GM21737 (cell line): Measurements from ENCODE around the gene MIGA2.

Source experiments
- ATAC-seq: cut with Tn5 transposase; IDR thresholded peaks from one replicate; pipeline ENCODE4 v1.9.1; 2021; ENCODE audit warnings: mild to moderate bottlenecking, moderate library complexity; ENCODE audit not compliant: unreplicated experiment

The MIGA2 gene

DNA sequence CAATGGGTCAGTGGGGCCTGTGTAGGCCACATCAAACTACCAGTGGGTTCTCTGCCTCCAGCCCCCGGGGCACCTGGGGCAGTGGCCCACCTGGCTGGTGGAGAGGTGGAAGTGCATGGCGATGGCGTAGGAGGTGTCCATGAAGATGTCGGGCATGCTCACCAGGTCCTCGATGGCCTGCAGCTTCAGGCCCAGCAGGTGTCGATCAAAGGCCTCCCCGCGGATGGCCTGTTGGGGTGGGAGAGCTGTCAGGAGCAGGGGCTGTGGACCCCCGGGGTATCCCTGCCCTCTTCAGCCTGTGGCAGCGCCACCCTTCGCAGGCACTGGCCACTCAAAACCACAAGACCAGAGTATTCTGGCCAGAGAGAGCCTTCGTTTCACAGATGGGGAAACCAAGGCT, 59.5 kb downstream of the MIGA2 start:
- no peak for ATAC-seq

GRCh38 chr9:129097671-129098306, 61.4 kb downstream of the MIGA2 start:
- ATAC-seq = no peak

DNA sequence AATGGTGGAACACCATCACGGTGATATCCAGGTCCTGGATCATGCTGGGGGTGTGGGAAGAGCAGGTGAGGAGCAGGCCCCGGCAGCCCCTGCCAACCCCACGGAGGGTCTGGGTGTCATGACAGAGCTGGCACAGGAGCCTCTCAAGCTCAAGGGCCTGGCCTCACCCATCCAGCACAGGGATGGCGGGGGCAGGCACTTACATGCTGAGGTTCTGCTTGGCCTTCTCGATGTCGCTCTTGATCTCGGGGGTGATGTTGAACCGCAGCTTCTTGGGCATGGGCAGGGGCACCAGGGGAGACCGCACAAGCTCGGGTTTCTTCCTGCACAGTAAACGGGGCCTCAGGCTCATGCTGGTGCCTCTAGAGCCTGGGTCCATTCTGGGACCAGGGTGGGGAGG, 61.9 kb downstream of the MIGA2 start:
- no peak for ATAC-seq

- ATAC-seq = no peak
These were observed 64.2 kb downstream of the MIGA2 start for GRCh38 chr9:129100383-129101169.

- no peak for ATAC-seq
These were observed 64.9 kb downstream of the MIGA2 start for GRCh38 chr9:129101279-129101678.

GRCh38 chr9:129102095-129102525, 65.7 kb downstream of the MIGA2 start:
- no peak for ATAC-seq

GRCh38 chr9:129102791-129103594, 66.6 kb downstream of the MIGA2 start:
- ATAC-seq = no peak

- no peak for ATAC-seq
These were observed 67.2 kb downstream of the MIGA2 start for GRCh38 chr9:129103595-129103965.

DNA sequence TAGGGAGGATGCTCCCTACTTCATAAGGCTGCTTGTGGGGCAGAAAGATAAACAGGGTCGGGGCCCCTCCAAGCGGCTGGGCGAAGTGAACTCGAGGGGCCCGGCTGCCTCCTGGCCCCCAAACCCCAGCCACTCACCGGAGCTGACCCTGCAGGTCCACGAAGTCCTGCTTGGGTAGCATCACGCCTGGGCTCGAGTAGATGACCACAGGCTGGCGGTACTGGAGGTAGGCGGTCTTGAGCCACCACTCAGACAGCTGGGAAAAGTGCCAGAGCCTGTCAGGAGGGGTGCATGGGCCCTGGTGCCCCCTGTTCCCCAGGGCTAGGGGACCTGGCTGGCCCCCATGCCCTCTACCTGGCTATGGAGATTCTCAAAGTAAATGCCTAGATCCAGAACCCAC, 67.6 kb downstream of the MIGA2 start:
- ATAC-seq = no peak

GRCh38 chr9:129105857-129106694, 69.7 kb downstream of the MIGA2 start:
- no peak for ATAC-seq

DNA sequence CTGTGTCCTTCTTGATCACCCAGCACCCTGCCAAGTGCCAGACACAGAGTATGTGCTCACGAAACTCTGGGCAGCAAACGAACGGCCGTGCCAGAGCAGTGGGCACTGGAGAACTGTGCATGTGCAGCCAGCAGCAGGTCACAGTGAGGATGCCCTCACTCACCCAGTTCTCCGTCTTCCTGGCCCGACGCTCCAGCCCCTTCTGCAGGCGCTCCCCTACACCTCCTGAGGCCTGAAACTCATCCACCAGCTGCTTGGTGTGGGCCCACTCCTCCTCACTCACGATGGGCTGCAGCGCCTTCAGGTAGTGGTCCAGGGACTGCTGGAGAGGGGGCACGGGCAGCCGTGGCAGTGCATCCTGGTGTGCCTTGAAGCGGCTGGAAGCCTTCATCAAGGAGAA, 71.2 kb downstream of the MIGA2 start:
- ATAC-seq = no peak

GRCh38 chr9:129108083-129108804, 71.8 kb downstream of the MIGA2 start:
- no peak for ATAC-seq

DNA sequence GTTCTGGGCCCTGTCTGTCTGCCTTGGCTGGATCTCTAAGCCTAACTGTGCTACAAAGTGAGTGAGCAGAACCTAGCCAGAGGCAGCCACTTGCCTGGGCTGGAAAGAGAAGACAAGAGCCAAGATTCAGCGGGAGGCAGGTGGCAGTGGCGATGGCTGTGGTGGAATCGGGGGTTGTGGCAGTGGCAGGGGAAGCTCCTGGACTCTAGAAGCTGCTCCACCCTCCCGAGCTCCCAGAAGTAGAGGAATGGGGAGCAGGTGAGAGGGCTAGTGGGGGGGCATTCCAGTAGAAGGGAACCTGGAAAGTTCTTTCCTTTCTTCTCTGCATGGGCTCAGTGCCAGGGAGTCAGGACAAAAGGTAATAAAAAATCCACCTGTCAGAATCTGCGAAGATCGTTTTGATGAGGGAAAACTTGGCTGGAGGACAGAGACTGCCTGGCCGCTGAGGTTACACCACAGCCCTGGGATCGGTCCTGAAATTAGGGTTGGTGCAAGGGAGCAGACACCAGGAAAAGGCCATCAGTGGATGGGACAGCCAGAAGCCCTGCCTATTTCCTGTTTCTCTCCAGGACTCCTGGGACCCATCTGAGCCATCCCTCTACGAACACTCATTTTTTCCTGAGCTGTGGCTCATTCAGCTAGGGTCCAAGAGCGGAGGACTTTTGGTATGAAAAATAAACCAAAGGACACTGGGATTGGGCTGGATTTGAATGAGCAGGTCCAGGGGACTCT, 72.5 kb downstream of the MIGA2 start:
- ATAC-seq = no peak

DNA sequence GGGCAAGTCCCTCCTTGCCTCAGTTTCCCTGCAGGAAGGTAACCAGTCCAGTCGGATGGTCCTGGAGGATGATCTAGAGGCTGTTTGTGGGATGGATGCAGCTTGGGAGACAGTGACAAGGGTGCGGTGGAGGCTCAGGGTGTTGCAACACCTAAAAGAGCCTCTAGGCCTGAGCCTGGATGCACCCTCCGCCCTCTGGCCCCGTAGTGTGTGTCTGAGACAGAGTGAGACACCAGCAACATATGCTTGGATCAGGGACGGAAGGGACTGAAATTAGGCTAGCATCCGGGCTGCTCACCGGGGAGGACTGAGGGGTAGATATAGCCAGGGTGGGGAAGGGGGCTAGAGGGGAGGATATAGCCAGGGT, 73.1 kb downstream of the MIGA2 start:
- no peak for ATAC-seq

- ATAC-seq = peak; percentile 3
These were observed 73.7 kb downstream of the MIGA2 start for GRCh38 chr9:129109952-129110739.

- ATAC-seq = peak; percentile 77
These were observed 74.5 kb downstream of the MIGA2 start, which contains the start of the genes CRAT and PTPA for GRCh38 chr9:129110740-129111527. Gene CRAT (minus strand): TSS chr9:129110793. CDS start chr9:129110509, 284 bp downstream. Gene PTPA (plus strand): TSS chr9:129111415. CDS start chr9:129111601, 186 bp downstream.

- peak; percentile 11 for ATAC-seq
These were observed 75.2 kb downstream of the MIGA2 start for GRCh38 chr9:129111528-129112151.
